PC-9 (cell line): ENCODE measurements around the gene ROR2.

Experiments used
- CTCF ChIP-seq: fragments of 200-600 bp; sonication (generic); conservative IDR thresholded peaks from 2 replicates; pipeline ENCODE4 v1.6.1; 2017; ENCODE audit warnings: mixed run types, antibody characterized with exemption, mild to moderate bottlenecking, moderate library complexity
- EZH2 ChIP-seq: fragments of 200-600 bp; sonication (generic); IDR thresholded peaks from 2 replicates; pipeline ENCODE4 v1.8.0; 2017; ENCODE audit warnings: antibody characterized with exemption, low read depth

GRCh38 chr9:91824151-91824550 lies 125.9 kb downstream of the ROR2 start:
- TF ChIP-seq CTCF: no peak
- TF ChIP-seq EZH2: no peak
